Kidney (tissue), 14 donors: ENCODE data around the gene KIAA1328. TPM values are rescaled to one million over a fixed set of nuclear protein-coding genes. Genes with fewer than 3 reads are reported as not detected.

ENCODE experiments used
- DNase-seq, 5 donors: peaks; one replicate each; pipeline ENCODE4 v3.0.0-alpha.2; 2013 to 2020
- FAIRE-seq: peaks from 2 replicates; lab custom pipeline; 2012; peaks lifted over from hg19 to GRCh38; lab: Jason Lieb, UNC
- H3K27ac ChIP-seq, 2 donors: one replicate each; pipeline ENCODE4 v1.7.0; 2013; ENCODE audit warnings: low read depth in 2 of 2, low read length in 2 of 2, inconsistent platforms in 1 of 2
- H3K27me3 ChIP-seq: one replicate; pipeline ENCODE4 v1.7.1; 2013; ENCODE audit warnings: low read length, inconsistent platforms; ENCODE audit not compliant: control insufficient read depth, insufficient read depth
- H3K36me3 ChIP-seq, 3 donors: one replicate each; pipeline versions ENCODE4 v1.7.0 to v1.7.1; 2013; ENCODE audit warnings: low read length in 3 of 3, control low read depth in 1 of 3, inconsistent platforms in 1 of 3; ENCODE audit not compliant: insufficient read depth in 3 of 3, control insufficient read depth in 2 of 3
- H3K4me1 ChIP-seq, 3 donors: one replicate each; pipeline versions ENCODE4 v1.7.0 to v1.7.1; 2013; ENCODE audit warnings: low read length in 3 of 3, inconsistent platforms in 1 of 3, low read depth in 1 of 3; ENCODE audit not compliant: control insufficient read depth in 2 of 3, insufficient read depth in 2 of 3
- H3K4me3 ChIP-seq, 3 donors: one replicate each; pipeline versions ENCODE4 v1.7.0 to v1.8.1; 2013; ENCODE audit warnings: low read length in 3 of 3, control low read depth in 1 of 3, inconsistent platforms in 1 of 3
- H3K9ac ChIP-seq, 3 donors: one replicate each; pipeline versions ENCODE4 v1.7.0 to v1.7.1; 2013; ENCODE audit warnings: low read length in 3 of 3, control low read depth in 1 of 3, inconsistent platforms in 1 of 3
- H3K9me3 ChIP-seq, 3 donors: one replicate each; pipeline versions ENCODE4 v1.7.0 to v1.7.1; 2013; ENCODE audit warnings: low read length in 3 of 3, control low read depth in 1 of 3, inconsistent platforms in 1 of 3; ENCODE audit not compliant: control insufficient read depth in 2 of 3, insufficient read depth in 1 of 3
- CTCF ChIP-seq: IDR thresholded peaks from 3 replicates; pipeline ENCODE4 v1.5.1; 2012; ENCODE audit warnings: mild to moderate bottlenecking, moderate library complexity, borderline replicate concordance; ENCODE audit not compliant: insufficient read depth; ENCODE audit errors: extremely low read depth
- intact Hi-C: fragments of 100-400 bp; cut with DNase I; formaldehyde crosslinking; loops from one replicate; pipeline ENCODE4 v1.11.1; 2022
- polyA plus RNA-seq: library from polyadenylated mRNA; stranded (reverse); fragments of 350-450 nt; fragmentation: Illumina TruSeq; extraction: RNeasy Lipid Tissue Mini Kit (QIAGEN cat#74804); gene quantifications from one replicate; pipeline ENCODE4 v1.2.3, GENCODE V29; 2014; ENCODE audit warnings: low read depth, low replicate concordance; ENCODE audit not compliant: insufficient read depth
- total RNA-seq: library from RNA; stranded (reverse); fragmentation: NEBNext Ultra II Directional; extraction: Animal tissue kit (Norgen Biotek cat#: 25700); gene quantifications from one replicate; pipeline ENCODE4 v1.2.1, GENCODE V29; 2021
- donor health status: control.
- donor health status: control.
- donor health status: control.
- donor health status: control.
- donor health status: control.
- donor health status: DM: yes; HTN: yes; CAD: no.
- donor health status: Normal renal cell carcinoma (clear cell type).

The KIAA1328 gene
- total and polyA plus RNA-seq, 2 donors from 2014 or later = 2.7 to 11.6 TPM

DNA sequence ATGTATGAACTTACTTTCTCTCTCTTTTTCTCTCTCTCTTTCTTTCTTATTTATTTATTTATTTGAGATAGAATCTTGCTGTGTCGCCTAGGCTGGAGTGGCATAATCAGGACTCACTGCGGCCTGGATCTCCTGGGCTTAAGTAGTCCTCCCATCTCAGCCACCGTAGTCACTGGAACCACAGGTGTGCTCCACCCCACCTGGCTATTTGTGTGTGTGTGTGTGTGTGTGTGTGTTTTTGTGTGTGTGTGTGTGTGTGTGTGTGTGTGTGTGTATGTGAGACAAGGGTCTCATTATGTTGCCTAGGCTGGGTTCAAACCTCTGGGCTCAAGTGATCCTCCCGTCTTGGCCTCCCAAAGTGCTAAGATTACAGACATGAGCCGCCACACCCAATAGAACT lies 64.3 kb downstream of the KIAA1328 start:
- TF ChIP-seq CTCF = no peak
- Histone ChIP-seq H3K36me3 (no peaks in the 10 kb centered on the region), H3K4me3 (no peak overlapping the region), H3K27ac (no peak overlapping the region), H3K9me3 (no peaks in the 10 kb centered on the region), H3K9ac (no peak overlapping the region), H3K27me3 (no peaks in the 10 kb centered on the region), H3K4me1 (no peaks in the 10 kb centered on the region)
- FAIRE-seq (no peak), DNase-seq (no peak)
- intact Hi-C loops = no loop called here

GRCh38 chr18:36895606-36896005 lies 66.7 kb downstream of the KIAA1328 start:
- FAIRE-seq (no peak), DNase-seq (no peak)
- Histone ChIP-seq H3K9me3 (no peaks in the 10 kb centered on the region), H3K36me3 (no peaks in the 10 kb centered on the region), H3K4me1 (no peaks in the 10 kb centered on the region), H3K27me3 (no peaks in the 10 kb centered on the region), H3K9ac (no peak overlapping the region), H3K27ac (no peak overlapping the region), H3K4me3 (no peak overlapping the region)
- intact Hi-C loops = no loop called here
- no peak for TF ChIP-seq CTCF

- no peaks in the 10 kb centered on the region for H3K9me3 ChIP-seq
- FAIRE-seq = no peak
- H3K27me3 ChIP-seq = no peaks in the 10 kb centered on the region
- no peak overlapping the region for H3K4me3 ChIP-seq
- no peaks in the 10 kb centered on the region for H3K4me1 ChIP-seq
- TF ChIP-seq CTCF = no peak
- H3K9ac ChIP-seq = no peak overlapping the region
- no peak overlapping the region for H3K27ac ChIP-seq
- intact Hi-C loops = no loop called here
- no peak for DNase-seq
- H3K36me3 ChIP-seq = no peaks in the 10 kb centered on the region
These were observed 68.3 kb downstream of the KIAA1328 start for GRCh38 chr18:36897253-36897652.

DNA sequence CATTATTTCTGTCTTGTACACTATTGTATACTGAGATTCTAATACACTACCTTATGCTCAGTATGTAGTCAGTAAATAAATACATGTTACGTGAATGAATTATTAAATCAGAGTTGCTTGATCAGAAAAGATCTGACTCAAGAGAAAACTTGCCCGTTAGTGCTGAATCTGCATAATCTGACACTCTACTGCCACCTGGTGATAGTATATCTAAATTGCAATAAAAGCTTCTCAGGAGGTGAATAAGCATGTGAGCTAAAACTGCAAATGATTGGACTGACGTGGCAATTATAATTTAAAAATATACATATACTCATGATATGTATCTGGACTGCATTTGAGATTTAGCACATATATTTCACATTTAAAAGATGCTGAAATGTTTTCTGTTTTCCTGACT lies 70.4 kb downstream of the KIAA1328 start:
- Histone ChIP-seq H3K4me3 (no peak overlapping the region), H3K27ac (no peak overlapping the region), H3K9me3 (no peaks in the 10 kb centered on the region), H3K4me1 (no peaks in the 10 kb centered on the region), H3K27me3 (no peaks in the 10 kb centered on the region), H3K9ac (no peak overlapping the region), H3K36me3 (no peaks in the 10 kb centered on the region)
- intact Hi-C loops = no loop called here
- FAIRE-seq (no peak), DNase-seq (no peak)
- TF ChIP-seq CTCF = no peak
